GM21723 (cell line): ENCODE data around the gene BAIAP2.

ENCODE experiments used
- ATAC-seq: cut with Tn5 transposase; IDR thresholded peaks from one replicate; pipeline ENCODE4 v1.9.1; 2021; ENCODE audit warnings: mild to moderate bottlenecking, moderate library complexity; ENCODE audit not compliant: unreplicated experiment

The BAIAP2 gene

GRCh38 chr17:81036197-81036941, 1.4 kb downstream of the BAIAP2 start:
- ATAC-seq: no peak

GRCh38 chr17:81037026-81037797, 2.3 kb downstream of the BAIAP2 start:
- ATAC-seq: no peak

GRCh38 chr17:81037798-81038733, 3.1 kb downstream of the BAIAP2 start:
- no peak for ATAC-seq

GRCh38 chr17:81039096-81039495, 4.1 kb downstream of the BAIAP2 start:
- ATAC-seq: no peak

- no peak for ATAC-seq
Observed at GRCh38 chr17:81039854-81040758, 5.2 kb downstream of the BAIAP2 start.

- ATAC-seq: no peak
Observed at GRCh38 chr17:81040791-81041337, 5.9 kb downstream of the BAIAP2 start.

GRCh38 chr17:81042606-81043005, 7.7 kb downstream of the BAIAP2 start:
- no peak for ATAC-seq

- no peak for ATAC-seq
Observed at GRCh38 chr17:81043319-81043724, 8.4 kb downstream of the BAIAP2 start.

- ATAC-seq: no peak
Observed at GRCh38 chr17:81043725-81044427, 8.9 kb downstream of the BAIAP2 start.

- ATAC-seq: no peak
Observed at GRCh38 chr17:81044428-81044763, 9.4 kb downstream of the BAIAP2 start.

GRCh38 chr17:81044764-81045589, 10.0 kb downstream of the BAIAP2 start:
- ATAC-seq: no peak

- ATAC-seq: no peak
Observed at GRCh38 chr17:81045590-81046095, 10.7 kb downstream of the BAIAP2 start.

GRCh38 chr17:81046132-81046769, 11.3 kb downstream of the BAIAP2 start:
- ATAC-seq: no peak

GRCh38 chr17:81046770-81047359, 11.9 kb downstream of the BAIAP2 start:
- ATAC-seq: no peak

GRCh38 chr17:81048827-81049371, 13.9 kb downstream of the BAIAP2 start:
- no peak for ATAC-seq

GRCh38 chr17:81049372-81049911, 14.5 kb downstream of the BAIAP2 start:
- ATAC-seq: no peak
